C1 segment of cervical spinal cord (tissue), 14 donors: ENCODE results near the gene RBP3.

Experiments
- DNase-seq, 14 donors: peaks; one replicate each; lab custom pipeline; 2025; lab: John Stamatoyannopoulos, UW

Gene RBP3

DNA sequence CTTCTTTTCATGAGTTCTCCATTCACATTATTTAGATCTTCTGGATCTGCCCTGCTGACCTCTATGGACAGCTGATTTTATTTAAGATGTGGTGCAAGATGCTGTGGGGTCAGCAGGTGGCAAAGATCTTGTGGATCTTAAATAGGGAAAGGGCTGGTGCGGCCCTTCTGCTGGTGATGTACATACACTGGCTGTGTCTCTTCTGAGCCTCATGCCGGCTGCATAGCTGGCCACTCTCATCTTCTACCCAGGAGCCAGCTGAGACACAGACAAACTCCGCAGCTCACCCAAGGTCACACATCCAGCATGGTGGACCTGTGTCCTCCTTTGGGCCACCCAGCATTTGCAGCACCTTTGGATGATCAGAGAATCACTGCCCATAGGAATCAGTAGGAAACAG is 9.7 kb downstream of the RBP3 start:
- DNase-seq = no peak

DNA sequence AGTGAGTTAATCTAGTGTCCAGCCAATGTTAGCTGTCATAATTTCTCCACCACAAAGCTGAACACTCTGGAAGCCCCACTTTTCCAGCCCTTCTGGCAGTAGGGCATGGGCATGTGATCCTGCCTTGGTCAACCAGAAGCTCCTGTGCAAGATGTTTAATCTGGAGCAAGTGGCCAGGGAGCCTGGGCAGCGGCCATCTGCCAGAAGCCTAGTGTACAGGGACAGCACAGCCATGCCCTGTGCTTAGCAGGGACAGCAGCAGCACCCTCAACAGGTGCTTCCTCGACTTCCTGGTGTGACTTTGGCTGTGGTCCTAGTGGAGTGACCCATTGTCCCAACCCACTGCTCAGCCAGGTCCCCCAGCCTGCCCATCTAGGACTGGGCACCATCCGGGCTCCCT is 10.3 kb downstream of the RBP3 start:
- peak in 1 of 14 donors; percentile 67 for DNase-seq

DNA sequence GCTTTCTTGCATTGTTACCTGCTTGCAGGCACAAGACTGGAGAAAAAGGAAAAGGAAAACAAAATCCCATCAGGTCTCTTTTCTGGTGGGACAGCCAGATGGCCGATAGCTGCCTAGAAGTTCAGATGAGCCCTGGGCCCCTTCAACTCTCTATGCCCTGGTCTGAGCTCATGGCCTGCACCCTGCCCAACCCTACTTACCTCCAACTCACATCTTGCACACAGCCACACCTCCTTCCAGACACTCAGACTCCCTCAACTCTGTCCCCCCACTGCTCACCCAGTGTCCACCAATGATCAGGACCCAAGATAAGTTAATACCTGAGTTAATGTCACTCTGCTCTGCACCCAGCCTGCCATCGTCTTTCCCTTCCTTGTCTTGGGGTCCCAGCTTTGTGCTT is 10.9 kb downstream of the RBP3 start:
- no peak for DNase-seq

DNA sequence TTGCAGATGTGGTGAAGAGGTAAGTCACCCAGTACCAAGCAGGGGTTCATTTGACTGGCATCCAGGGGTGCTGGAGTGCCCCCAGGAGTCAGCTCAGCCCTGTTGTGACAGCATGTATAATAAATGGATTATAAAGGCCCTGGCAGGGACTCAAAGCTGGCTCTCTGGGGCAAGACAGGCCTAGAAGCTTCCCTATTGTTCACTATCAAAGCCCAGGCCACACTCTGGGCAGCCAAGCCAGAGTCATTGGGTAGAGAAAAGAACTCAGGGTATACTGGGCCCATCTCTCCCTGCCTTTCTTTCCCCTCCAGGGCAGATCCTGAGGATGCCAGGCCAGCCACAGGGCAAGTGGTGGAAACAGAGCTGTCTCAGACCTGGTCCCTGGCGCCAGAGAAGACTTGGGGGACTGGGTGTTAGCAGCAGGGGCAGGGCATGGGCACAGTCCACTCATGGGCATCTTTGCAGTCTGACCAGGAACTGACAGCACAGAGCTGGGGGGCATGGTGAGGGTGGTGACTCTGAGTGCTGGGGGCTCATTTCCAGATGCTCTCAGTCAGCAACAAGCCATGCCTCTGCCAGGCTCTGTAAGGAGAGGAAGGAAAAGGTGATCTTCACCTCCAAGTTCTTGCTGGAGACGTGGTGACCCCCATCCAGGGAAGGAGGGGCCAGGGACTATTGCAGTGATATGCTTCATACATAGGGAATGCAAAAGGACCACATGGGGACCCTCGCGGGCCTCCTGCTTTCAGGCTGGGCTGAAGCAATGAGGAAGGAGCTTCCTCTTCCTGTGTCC is 11.7 kb downstream of the RBP3 start:
- DNase-seq = no peak

DNA sequence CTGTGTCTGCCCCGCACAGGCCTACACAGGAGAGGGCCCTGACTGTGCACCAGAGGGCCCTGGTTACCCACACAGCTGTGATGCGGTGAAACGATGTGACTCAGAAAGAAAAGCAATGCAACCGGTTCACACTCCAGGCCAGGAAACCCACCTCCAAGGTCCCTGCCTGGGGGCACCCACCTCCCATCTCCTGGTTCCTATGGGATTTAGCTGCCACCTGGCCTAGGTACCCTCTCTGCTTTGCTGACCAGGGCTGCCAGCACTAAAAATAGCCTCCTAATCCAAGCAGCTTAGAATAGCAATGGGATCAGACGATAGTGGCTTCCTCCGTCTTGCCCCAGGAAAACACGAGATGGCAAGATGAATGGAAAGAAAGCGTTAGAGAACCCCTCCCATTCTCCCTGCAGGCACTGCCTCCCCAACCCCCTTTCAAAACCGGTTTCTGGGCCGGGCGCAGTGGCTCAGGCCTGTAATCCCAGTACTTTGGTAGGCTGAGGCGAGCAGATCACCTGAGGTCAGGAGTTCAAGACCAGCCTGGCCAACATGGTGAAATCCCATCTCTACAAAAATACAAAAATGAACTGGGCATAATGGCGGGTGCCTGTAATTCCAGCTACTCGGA is 12.4 kb downstream of the RBP3 start:
- DNase-seq = no peak

DNA sequence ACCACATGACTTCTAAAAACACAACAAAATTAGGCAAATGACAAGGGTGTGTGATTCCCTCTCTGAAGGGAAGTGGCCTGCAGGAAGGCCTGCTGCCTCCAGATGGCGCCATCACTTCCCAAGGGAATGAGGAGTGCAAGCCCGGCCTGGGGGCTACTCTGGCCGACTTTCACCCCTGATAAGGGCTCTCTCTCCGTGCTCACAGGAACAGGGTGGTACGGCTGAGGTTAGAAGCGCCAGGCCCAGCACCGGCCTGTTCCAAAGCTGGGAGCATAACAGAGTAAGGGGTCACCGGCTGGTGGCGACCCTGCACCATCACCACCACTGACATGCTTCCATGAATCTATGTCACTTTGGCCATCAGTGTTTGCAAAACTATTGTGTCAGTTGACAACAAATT is 13.1 kb downstream of the RBP3 start:
- peak in 3 of 14 donors; percentile 25 to 32 (median 28) for DNase-seq

DNA sequence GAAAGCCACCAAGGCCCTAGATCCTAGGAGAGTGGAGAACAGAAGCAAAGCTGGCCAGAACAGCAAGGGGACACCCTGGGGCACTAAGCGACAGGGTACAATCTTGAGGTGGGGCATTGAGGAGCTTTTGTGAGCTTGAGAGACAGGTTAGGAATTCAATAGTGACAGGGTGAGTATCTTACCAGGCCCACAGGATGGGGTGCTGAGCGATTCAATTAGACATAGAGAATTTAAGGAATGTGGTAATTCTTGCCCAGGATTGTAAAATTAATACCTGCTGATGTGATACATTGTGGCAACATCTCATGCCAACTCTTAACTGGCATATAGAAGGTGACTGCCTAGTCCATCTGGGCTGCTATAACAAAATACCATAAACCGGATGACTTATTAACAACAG is 14.0 kb downstream of the RBP3 start:
- DNase-seq = no peak

DNA sequence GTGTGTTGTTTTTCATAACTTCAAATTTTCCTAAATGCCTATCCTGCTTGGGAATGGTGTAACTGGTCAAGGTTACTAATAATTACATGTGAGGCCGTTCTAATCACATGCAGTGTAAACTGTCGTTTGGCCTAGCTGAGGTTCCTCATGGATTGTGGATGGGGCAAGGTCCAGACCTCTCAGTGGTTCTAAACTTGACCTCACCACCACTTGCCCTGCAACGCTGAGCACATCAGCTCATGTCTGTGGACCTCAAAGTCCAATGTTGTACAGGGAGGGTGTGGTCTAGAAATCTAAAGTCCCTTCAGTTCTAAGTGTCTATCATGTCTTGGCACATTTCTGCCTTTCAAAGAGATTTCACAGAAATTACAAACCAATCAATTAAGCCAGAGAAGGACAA is 15.6 kb downstream of the RBP3 start:
- DNase-seq = no peak

DNA sequence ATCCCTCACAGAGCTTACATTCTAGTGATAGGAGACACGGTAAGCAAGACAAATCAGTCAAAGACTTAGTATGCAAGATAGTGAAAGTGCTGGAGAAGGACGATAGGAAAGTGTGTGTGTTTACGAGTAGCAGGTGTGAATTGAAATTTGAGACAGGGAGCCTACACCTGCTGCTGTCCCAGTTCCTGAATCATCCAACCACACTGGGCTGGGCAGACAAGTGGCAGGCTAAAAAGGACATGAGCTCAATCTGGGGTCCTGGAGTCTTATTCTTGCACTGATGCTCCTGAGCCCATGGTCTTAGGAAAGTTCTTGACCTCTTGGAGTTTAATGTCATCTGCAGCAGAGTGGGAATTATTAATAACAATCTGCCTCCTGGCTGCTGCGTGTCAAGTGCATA is 16.2 kb downstream of the RBP3 start:
- DNase-seq = no peak

DNA sequence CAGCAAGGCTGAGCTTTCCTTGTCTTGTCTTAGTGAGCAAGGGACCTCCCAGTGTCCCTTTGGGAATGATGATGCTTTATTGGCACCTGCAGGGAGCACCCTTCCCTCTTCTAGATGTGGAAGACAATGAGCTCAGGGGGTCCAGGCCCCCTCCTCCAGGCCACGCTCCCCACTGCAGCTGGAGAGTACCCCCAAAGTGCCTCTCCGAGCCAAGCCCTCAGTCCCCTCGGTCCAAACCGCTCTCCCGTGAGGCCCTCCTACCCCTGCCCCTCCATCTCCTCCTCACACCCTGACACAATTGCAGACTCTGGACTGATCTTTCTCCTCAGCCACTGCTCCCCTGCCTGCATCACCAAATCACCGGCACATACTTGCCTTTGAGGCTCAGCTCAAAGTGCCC is 16.7 kb downstream of the RBP3 start:
- DNase-seq = no peak

DNA sequence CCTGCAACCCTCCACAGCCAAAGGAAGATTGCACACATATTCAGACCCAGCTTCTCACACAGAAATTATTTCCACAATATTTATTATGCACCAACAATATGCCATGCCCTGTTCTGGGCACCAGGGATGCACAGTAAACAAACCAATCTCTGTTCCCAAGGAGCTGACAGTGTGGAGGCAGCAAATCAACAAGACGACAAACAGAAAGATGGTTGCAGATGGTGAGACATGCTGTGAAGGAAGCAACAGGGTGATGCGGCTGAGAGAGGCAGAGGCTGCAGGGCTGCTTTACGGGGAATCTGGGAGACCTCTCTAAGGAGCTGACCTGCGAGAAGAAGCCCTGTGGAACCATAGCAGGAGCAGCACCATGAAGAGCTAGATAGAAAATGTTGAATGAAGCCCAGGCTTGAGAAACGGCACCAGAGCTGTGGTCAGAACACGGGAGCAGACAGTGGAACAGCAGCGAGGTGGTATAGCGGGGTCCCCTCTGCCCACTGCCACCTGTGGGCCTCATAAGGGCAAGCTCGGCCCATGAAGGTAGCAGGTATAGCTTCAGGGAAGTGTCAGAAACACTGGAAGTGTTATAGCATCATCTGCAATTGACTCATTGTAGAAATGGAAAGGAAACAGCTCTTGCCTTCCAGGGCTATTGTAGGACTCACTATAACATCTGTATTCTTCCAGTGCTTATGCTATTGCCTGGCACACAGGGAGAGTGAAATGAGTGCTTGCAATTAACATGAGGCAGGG is 17.4 kb downstream of the RBP3 start:
- DNase-seq = no peak

DNA sequence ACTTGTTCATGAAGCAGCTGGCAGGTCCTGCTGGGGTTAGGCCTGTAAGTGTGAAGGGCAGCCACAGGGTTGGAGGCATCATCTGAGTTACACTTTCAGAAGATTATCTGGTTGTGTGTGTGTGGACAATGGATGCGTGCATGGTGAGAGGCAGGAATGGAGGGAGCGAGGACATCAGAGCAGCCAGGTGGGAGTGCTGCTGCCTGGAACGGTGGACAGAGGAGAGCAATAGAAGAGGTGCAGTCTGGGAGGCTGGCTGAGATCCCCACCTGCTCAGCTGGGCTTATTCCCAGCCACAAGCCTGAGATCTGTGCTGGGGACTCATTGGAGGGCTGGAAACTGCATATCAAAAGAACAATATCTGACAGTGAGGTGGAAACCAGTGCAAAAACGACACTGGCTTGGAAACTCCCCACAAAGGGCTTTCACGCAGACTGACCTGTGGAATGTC is 18.0 kb downstream of the RBP3 start:
- DNase-seq = no peak

DNA sequence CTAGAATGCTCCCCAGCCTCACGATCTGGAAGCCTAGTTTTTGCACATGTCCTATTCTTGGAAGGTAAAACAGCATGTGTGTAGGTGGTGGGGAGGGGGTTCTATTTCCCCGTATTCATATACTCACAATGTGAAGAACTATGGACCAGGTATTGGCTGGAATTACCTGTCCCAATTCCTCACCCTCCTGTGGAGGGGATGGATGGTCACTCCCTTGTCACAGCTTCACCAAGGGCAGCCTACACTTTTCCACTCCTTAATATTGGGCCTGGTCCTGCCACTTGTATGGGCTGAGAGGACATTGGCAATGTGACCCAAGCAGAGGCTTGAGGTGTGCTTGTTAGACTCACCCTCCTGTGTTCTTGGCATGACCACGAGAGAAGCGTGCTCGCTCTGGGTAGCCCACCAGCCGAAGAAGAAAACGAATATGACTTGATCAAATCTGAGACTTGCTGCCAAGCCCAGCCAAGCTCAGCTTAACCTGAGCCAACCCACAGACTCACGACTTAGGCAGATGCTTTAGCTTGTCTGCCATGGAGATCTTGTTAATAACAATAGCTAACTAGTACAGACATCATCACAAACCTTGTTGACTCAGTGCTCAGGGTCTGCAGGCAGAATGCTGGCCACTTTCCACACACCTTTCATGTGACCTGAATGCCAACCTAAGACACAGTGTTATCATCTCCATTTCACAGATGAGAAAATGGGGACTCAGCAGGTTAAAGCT is 18.7 kb downstream of the RBP3 start:
- DNase-seq = no peak

DNA sequence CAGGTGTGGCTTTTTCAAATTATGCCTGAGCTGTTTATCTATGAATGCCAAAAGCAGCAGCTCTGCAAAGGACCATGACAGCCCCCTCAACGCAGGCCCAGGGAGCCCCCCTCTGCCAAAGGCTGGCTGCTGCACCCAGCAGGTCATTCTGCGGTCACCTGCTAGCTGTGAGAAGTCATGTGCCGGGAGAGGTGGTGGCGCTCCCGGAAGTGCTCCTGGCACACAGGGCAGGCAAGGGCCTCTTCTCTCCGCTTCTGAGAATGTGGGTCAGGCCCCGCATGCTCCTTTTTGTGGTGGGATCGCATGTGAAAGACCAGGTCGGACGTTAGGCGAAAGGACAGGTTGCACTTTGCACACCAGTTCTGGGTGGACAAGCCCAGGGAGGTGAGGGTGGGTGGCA is 19.5 kb downstream of the RBP3 start:
- no peak for DNase-seq

DNA sequence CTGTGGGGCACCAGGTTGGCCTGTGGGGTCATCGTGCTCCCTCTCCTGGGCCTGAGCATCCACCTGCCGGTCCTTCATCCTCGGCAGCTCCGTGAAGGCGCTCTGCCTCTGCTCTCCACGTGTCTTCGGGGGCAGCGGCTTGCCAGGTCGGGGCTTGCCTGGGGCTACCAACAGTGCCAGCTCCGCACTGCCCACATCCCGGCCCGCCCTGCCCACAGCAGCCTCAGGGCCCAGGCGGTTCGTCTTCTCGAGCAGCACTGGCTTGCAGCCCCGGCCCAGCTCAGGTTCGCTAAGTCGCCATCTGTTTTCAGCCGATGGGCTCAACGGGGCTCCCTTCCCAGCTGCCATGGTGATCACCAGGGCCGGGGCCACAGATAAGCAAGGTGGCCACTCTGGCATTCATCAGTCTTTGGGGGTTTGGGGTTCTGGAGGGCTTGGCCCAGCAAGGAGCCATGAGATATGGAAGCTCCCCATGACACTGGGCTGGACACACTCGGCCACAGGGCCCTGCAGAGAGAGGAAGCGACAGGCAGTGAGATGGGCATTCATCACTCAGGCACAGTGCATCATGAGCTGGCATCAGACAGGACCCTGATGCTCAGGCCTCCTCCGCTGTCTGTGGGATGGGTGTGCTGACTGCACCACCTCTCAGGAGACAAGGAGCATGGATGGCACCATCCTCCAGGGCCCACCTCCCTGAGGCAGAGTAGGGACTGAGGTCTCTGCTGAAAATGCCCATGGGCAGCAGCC is 20.4 kb downstream of the RBP3 start:
- no peak for DNase-seq

DNA sequence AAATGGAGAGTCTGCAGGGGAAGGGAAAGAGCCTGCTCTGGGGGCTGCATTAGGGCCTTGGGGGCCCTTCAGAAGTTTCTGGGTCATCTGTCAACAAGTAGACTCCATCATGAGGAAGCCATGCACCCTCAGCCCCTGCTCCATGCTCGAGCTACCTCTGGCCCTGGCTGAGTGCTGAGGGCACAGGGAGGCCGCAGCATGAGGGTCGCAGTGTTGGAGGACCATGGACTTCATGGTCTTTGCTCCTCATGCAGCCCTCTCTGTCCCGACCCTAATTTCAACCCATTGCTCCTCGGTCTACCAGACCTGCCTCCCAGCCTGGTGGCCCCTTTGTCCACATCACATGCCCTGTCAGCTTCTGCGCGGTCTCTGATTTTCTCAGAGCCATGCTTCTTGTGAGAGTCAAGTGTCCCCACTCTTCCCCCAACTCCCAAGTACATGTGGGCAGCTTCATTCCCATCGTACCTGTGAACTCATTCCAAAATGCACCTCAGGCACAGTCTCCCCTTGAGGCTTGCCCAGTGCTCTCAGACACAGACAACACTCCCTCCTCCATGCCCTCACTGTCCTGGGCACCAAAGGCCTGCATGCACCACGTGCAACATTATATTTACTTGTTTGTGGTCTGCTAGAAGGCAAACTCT is 21.2 kb downstream of the RBP3 start:
- DNase-seq = no peak

DNA sequence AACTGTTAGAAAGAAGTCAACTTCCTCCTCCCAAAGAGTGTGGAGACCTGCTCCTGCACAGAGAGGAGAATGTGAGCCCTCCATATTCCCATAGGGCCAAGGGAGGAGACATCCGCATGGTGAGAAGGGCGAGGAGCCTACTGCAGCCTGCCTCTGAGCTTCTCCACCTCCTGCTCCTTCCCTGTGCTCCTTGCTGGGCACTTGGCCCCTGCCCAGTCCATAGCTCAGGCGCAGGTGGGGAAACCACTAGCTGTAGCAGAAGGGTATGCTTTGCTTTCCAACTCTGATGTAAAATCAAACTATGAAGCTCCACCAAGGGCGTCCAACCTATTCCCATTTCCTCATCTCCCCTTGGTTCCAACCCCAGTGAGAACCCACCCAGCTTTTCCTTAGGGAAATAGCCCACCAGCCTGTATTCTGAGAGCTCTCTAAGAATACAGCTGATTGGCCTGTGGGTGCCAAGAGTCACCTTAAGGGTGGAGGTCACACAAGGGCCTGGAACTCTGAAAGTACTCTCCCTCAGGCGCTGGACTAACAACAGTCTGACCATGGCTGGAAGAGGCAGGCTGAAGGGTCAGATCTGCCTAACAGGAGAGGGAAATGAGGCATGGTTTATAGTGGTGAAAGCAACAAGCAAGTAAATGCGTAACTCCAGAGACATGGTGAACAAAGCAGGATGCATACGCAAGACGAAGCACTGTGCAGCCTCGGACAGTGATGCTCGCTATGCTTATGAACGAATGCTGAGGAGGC is 22.0 kb downstream of the RBP3 start:
- no peak for DNase-seq

DNA sequence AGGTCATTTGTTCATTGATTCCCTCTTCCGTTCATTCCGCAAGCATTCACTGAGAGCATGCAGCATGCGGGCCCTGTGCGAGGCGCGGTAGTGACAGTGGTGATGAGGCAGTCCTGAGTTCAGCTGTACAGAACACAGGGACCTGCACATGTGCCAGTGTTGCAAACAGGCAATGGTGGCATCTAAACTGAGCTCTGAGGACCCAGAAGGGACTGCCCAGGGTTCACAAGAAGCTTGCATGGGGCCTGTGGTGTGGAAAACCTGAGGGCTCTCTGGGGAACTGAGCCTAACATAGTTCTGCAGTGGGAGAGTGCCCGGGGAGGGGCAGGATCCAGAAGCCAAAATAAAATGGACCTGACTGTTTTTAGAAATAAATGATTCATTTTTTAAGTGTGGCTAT is 22.7 kb downstream of the RBP3 start:
- DNase-seq = no peak

DNA sequence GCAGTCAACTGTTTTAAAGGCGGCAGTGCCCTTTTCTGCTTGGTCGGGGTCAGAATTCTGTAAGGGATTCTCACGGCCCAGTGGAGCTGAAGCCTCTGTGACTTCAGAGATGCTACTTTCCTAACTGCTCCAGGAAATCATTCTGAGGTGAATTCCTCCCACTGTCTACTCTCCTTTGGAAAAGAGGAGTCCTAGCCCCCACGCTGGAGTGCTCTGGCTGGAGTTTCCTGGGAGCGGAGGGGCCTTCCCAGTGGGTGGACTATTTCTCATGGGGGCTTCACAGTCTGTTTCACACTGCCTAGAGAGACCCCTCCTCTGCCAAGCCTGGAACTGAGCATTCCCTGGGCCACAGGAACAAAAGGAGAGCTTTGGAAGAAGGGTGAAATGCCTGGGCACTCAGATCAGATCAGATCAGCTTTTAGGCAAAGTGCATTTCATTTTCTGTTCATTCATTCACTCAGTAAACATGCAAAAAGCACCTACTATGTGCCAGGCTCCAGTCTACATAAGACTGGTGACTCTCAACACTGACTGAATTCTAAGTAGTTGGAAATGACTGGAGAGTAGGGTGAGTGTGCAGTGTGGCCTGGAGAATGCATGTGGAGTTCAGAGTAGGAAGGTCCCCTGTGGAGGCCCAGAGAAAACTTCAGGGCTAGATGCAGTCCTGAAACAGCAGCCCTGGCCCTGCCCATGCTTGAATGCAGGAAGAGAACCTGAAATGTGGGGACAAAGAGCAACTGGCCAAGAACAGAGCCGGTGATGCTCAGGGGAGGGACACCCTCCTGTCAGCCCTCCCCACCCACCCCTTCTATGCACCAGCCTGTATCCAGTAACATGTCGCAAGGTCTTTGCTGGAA is 23.7 kb downstream of the RBP3 start:
- DNase-seq = no peak
